CD14-positive monocyte (primary cell): ENCODE measurements around the gene TMEM120B. TPM values are rescaled to one million over a fixed set of nuclear protein-coding genes. Genes with fewer than 3 reads are reported as not detected.

ENCODE experiments used
- DNase-seq, 3 donors: peaks; one replicate each; pipeline ENCODE4 v3.0.0-alpha.2; 2011 to 2022
- H2AFZ ChIP-seq: 2 replicates; pipeline ENCODE4 v1.6.0; 2012; ENCODE audit warnings: mild to moderate bottlenecking, low read depth, low read length, inconsistent platforms; ENCODE audit not compliant: insufficient read depth, poor library complexity, severe bottlenecking
- H3K27ac ChIP-seq, 2 donors: 1 replicate in 1 of 2; 2 replicates in 1 of 2; pipeline ENCODE4 v1.5.1; 2012 to 2013; ENCODE audit warnings: low read length in 2 of 2, control low read depth in 1 of 2, inconsistent platforms in 1 of 2, low read depth in 1 of 2, mild to moderate bottlenecking in 1 of 2
- H3K27me3 ChIP-seq, 2 donors: one replicate each; pipeline versions ENCODE4 v1.6.0 to v1.6.1; 2011 to 2013; ENCODE audit warnings: low read length in 2 of 2; ENCODE audit not compliant: control insufficient read depth in 2 of 2, insufficient read depth in 2 of 2
- H3K36me3 ChIP-seq, 2 donors: replicated peaks in 1 of 2; 1 replicate in 1 of 2; 2 replicates in 1 of 2; pipeline versions ENCODE4 v1.5.1 to v1.6.1; 2012 to 2013; ENCODE audit warnings: low read length in 2 of 2, control low read depth in 1 of 2, inconsistent platforms in 1 of 2, mild to moderate bottlenecking in 1 of 2; ENCODE audit not compliant: insufficient read depth in 2 of 2, control insufficient read depth in 1 of 2
- H3K4me1 ChIP-seq, 2 donors: 1 replicate in 1 of 2; 2 replicates in 1 of 2; pipeline versions ENCODE4 v1.5.1 to v1.6.1; 2012 to 2013; ENCODE audit warnings: low read length in 2 of 2, control low read depth in 1 of 2, inconsistent platforms in 1 of 2, mild to moderate bottlenecking in 1 of 2, moderate library complexity in 1 of 2; ENCODE audit not compliant: insufficient read depth in 2 of 2, control insufficient read depth in 1 of 2
- H3K4me2 ChIP-seq: replicated peaks from 2 replicates; pipeline ENCODE3; 2012; ENCODE audit warnings: low read length, moderate library complexity, mild to moderate bottlenecking; ENCODE audit not compliant: poor library complexity, severe bottlenecking; ENCODE audit errors: extremely low read depth
- H3K4me3 ChIP-seq, 3 experiments: fragments of 200-600 bp in 1 of 3; sonication (generic) in 1 of 3; replicated peaks in 1 of 3; 1 replicate in 2 of 3; 2 replicates in 1 of 3; pipeline ENCODE4 v1.5.1; 2011 to 2013; ENCODE audit warnings: low read length in 3 of 3, mild to moderate bottlenecking in 3 of 3, control low read depth in 2 of 3, low read depth in 2 of 3, inconsistent platforms in 1 of 3, moderate library complexity in 1 of 3
- H3K79me2 ChIP-seq: 2 replicates; pipeline ENCODE4 v1.6.0; 2012; ENCODE audit warnings: mild to moderate bottlenecking, control low read depth, inconsistent platforms, low read length, moderate library complexity; ENCODE audit not compliant: insufficient read depth
- H3K9ac ChIP-seq: 2 replicates; pipeline ENCODE4 v1.6.0; 2017; ENCODE audit warnings: low read length, mild to moderate bottlenecking; ENCODE audit not compliant: insufficient read depth, poor library complexity, severe bottlenecking
- H3K9me3 ChIP-seq, 2 donors: replicated peaks in 1 of 2; 1 replicate in 1 of 2; 2 replicates in 1 of 2; pipeline versions ENCODE4 v1.5.1 to v1.6.1; 2012 to 2013; ENCODE audit warnings: low read length in 2 of 2, control low read depth in 1 of 2; ENCODE audit not compliant: control insufficient read depth in 1 of 2, insufficient read depth in 1 of 2
- H4K20me1 ChIP-seq: 2 replicates; pipeline ENCODE4 v1.6.0; 2012; ENCODE audit warnings: mild to moderate bottlenecking, low read length, control low read depth, moderate library complexity; ENCODE audit not compliant: insufficient read depth
- H3K27ac Mint-ChIP-seq, 7 donors: one replicate each; pipeline ENCODE4 v1.8.0; 2020; ENCODE audit warnings: mild to moderate bottlenecking in 7 of 7, mixed read lengths in 7 of 7, moderate library complexity in 6 of 7, inconsistent platforms in 2 of 7
- H3K27me3 Mint-ChIP-seq, 3 donors: one replicate each; pipeline ENCODE4 v1.8.0; 2021 to 2022; ENCODE audit warnings: low read depth in 3 of 3, mild to moderate bottlenecking in 3 of 3, mixed read lengths in 3 of 3, moderate library complexity in 3 of 3, inconsistent platforms in 1 of 3
- H3K36me3 Mint-ChIP-seq, 2 donors: one replicate each; pipeline ENCODE4 v1.8.0; 2020; ENCODE audit warnings: mixed read lengths in 2 of 2, inconsistent platforms in 1 of 2, mild to moderate bottlenecking in 1 of 2
- H3K4me1 Mint-ChIP-seq: one replicate; pipeline ENCODE4 v1.8.0; 2020; ENCODE audit warnings: mild to moderate bottlenecking, mixed read lengths
- H3K4me3 Mint-ChIP-seq, 2 donors: one replicate each; pipeline ENCODE4 v1.8.0; 2020; ENCODE audit warnings: mild to moderate bottlenecking in 2 of 2, mixed read lengths in 2 of 2, moderate library complexity in 1 of 2
- H3K9me3 Mint-ChIP-seq, 7 donors: one replicate each; pipeline ENCODE4 v1.8.0; 2020 to 2022; ENCODE audit warnings: mixed read lengths in 7 of 7, mild to moderate bottlenecking in 6 of 7, moderate library complexity in 6 of 7, inconsistent platforms in 2 of 7
- WGBS: methylation state at CpG from one replicate; pipeline ENCODE4 v1.1.5; 2013; ENCODE audit warnings: missing lambda C conversion rate; ENCODE audit not compliant: insufficient coverage; 5-methylcytosine and 5-hydroxymethylcytosine counted together
- intact Hi-C, 2 donors: fragments of 100-400 bp; cut with micrococcal nuclease; formaldehyde crosslinking; loops; one replicate each; pipeline versions ENCODE4 v1.15.0 to v1.15.1; 2023
- polyA plus RNA-seq, 3 donors: library from polyadenylated mRNA; depleted of rRNA in 1 of 3; unstranded in 2 of 3; stranded (reverse) in 1 of 3; fragments of 300-500 nt in 2 of 3; fragments of >200 nt in 1 of 3; fragmentation: Illumina TruSeq in 2 of 3; gene quantifications; 1 replicate in 2 of 3; 2 replicates in 1 of 3; pipeline ENCODE4 v1.2.3, GENCODE V29; 2012 to 2021
- TF ChIP-seq, protein P1 (sequence below): fragments of 200-600 bp; IDR thresholded peaks from one replicate; pipeline ENCODE4 v1.8.0; 2022; ENCODE audit warnings: antibody characterized with exemption, mild to moderate bottlenecking

TMEM120B gene
- polyA plus RNA-seq, 3 donors = 0.65 to 2.4 (median 1.1) TPM

DNA sequence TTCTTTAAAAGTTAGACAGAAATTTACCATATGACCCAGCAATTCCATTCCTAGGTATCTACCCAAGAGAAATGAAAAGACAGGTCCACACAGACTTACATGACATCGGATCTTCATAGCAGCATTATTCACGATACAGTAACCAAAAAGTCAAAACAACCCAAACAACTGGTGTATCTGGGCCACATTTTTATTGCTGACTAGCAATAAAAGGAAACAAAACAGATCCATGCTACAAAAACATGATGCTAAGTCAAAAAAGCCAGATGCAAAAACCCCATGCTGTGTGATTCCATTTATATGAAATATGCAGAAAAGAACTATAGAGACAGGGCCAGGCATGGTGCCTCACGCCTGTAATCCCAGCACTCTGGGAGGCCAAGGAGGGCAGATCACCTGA, 12.9 kb downstream of the TMEM120B start:
- Mint-ChIP-seq H3K4me3 (no peak overlapping the region), H3K9me3 (no peaks in the 10 kb centered on the region), H3K4me1 (no peaks in the 10 kb centered on the region), H3K27ac (peak overlapping the region in 1 of 7 donors; percentile 60), H3K36me3 (no peaks in the 10 kb centered on the region), H3K27me3 (no peaks in the 10 kb centered on the region)
- Histone ChIP-seq H3K4me2 (no peak overlapping the region), H3K27me3 (no peaks in the 10 kb centered on the region), H3K79me2 (no peaks in the 10 kb centered on the region), H3K9ac (no peak overlapping the region), H3K4me1 (no peaks in the 10 kb centered on the region), H3K36me3 (no peaks in the 10 kb centered on the region), H3K27ac (no peak overlapping the region), H2AFZ (no peak overlapping the region), H4K20me1 (no peaks in the 10 kb centered on the region), H3K4me3 (no peak overlapping the region), H3K9me3 (no peaks in the 10 kb centered on the region)
- DNase-seq = no peak
- WGBS = 100% methylated on average over 3 of the region's 3 CpGs
- TF ChIP-seq, protein P1, sequence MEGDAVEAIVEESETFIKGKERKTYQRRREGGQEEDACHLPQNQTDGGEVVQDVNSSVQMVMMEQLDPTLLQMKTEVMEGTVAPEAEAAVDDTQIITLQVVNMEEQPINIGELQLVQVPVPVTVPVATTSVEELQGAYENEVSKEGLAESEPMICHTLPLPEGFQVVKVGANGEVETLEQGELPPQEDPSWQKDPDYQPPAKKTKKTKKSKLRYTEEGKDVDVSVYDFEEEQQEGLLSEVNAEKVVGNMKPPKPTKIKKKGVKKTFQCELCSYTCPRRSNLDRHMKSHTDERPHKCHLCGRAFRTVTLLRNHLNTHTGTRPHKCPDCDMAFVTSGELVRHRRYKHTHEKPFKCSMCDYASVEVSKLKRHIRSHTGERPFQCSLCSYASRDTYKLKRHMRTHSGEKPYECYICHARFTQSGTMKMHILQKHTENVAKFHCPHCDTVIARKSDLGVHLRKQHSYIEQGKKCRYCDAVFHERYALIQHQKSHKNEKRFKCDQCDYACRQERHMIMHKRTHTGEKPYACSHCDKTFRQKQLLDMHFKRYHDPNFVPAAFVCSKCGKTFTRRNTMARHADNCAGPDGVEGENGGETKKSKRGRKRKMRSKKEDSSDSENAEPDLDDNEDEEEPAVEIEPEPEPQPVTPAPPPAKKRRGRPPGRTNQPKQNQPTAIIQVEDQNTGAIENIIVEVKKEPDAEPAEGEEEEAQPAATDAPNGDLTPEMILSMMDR = no peak
- intact Hi-C loops = no loop called here

GRCh38 chr12:121729021-121729420, 16.5 kb downstream of the TMEM120B start:
- H2AFZ ChIP-seq = no peak overlapping the region
- 92% methylated on average over 6 of the region's 6 CpGs for WGBS
- no peak overlapping the region for H3K4me3 ChIP-seq
- TF ChIP-seq, protein P1 = no peak
- H3K27ac ChIP-seq = no peak overlapping the region
- no peaks in the 10 kb centered on the region for H3K36me3 Mint-ChIP-seq
- H3K4me2 ChIP-seq = no peak overlapping the region
- no peaks in the 10 kb centered on the region for H3K4me1 Mint-ChIP-seq
- H3K27ac Mint-ChIP-seq = peak overlapping the region in 1 of 7 donors; percentile 78
- no peaks in the 10 kb centered on the region for H3K9me3 ChIP-seq
- no peak for DNase-seq
- H3K9ac ChIP-seq = no peak overlapping the region
- no peaks in the 10 kb centered on the region for H4K20me1 ChIP-seq
- no peaks in the 10 kb centered on the region for H3K4me1 ChIP-seq
- no peaks in the 10 kb centered on the region for H3K36me3 ChIP-seq
- no peaks in the 10 kb centered on the region for H3K79me2 ChIP-seq
- no peak overlapping the region for H3K4me3 Mint-ChIP-seq
- peaks cover 0 to 1% (median 0%) of the 10 kb centered on the region in 3 donors for H3K27me3 Mint-ChIP-seq
- intact Hi-C loops = no loop called here
- H3K9me3 Mint-ChIP-seq = peaks cover 0 to 2% (median 0%) of the 10 kb centered on the region in 7 donors
- H3K27me3 ChIP-seq = no peaks in the 10 kb centered on the region
